Measurements from ENCODE around the gene FTL.

DNA sequence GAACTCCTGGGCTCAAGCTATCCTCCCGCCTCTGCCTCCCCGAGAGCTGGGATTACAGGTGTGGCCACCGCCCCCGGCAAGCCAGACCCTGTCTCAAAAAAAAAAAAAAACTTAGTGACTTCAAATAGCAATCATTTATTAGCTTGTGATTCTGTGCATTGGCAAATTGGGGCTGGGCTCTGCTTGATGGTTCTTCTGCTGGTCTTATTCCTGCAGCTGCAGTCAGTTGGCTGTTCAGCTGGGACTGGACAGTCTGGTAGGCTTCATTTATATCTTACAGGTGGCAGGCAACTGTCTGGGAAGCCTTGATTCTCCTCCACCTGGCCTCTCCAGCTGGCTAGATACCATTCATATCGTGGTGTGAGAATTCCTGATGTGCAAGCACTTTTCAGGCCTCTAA lies 24.2 kb upstream of the FTL start:
- TF ChIP-seq, protein P1, sequence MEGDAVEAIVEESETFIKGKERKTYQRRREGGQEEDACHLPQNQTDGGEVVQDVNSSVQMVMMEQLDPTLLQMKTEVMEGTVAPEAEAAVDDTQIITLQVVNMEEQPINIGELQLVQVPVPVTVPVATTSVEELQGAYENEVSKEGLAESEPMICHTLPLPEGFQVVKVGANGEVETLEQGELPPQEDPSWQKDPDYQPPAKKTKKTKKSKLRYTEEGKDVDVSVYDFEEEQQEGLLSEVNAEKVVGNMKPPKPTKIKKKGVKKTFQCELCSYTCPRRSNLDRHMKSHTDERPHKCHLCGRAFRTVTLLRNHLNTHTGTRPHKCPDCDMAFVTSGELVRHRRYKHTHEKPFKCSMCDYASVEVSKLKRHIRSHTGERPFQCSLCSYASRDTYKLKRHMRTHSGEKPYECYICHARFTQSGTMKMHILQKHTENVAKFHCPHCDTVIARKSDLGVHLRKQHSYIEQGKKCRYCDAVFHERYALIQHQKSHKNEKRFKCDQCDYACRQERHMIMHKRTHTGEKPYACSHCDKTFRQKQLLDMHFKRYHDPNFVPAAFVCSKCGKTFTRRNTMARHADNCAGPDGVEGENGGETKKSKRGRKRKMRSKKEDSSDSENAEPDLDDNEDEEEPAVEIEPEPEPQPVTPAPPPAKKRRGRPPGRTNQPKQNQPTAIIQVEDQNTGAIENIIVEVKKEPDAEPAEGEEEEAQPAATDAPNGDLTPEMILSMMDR (IDR thresholded peaks at IDR 0.05): no peak
- no peak for TF ChIP-seq POLR2A (IDR thresholded peaks at IDR 0.05)
